ENCODE data around the gene FRMD8.

DNA sequence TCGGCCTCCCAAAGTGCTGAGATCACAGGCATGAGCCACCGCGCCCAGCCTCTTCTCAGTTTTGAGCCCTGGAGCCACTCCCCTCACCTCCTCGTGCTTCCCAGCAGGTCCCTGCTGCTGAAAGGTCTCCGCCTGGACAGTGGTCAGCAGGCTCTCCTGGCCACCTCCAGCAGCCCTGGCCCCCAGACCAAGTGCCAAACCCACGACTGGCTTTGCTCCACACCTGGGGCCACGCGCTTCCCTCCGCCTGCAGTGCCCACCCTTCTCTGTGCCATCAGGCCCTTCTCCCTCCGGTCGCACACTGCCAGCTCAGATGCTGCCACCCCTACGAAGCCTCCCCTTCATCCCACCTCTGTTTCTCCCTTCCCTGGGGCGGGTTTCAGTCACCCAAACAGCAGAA, 12.8 kb downstream of the FRMD8 start:
- no peak for TF ChIP-seq POLR2AphosphoS5 (IDR thresholded peaks at IDR 0.05)
- TF ChIP-seq, protein P1, sequence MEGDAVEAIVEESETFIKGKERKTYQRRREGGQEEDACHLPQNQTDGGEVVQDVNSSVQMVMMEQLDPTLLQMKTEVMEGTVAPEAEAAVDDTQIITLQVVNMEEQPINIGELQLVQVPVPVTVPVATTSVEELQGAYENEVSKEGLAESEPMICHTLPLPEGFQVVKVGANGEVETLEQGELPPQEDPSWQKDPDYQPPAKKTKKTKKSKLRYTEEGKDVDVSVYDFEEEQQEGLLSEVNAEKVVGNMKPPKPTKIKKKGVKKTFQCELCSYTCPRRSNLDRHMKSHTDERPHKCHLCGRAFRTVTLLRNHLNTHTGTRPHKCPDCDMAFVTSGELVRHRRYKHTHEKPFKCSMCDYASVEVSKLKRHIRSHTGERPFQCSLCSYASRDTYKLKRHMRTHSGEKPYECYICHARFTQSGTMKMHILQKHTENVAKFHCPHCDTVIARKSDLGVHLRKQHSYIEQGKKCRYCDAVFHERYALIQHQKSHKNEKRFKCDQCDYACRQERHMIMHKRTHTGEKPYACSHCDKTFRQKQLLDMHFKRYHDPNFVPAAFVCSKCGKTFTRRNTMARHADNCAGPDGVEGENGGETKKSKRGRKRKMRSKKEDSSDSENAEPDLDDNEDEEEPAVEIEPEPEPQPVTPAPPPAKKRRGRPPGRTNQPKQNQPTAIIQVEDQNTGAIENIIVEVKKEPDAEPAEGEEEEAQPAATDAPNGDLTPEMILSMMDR (IDR thresholded peaks at IDR 0.05), result no peak
